GM18526 (cell line): ENCODE data around the gene ZFAND3.

Experiments
- POLR2A ChIP-seq: IDR thresholded peaks from 3 replicates; pipeline ENCODE4 v1.6.1; 2011; ENCODE audit not compliant: insufficient read length; ENCODE audit errors: extremely low read depth

ZFAND3 gene

GRCh38 chr6:38067263-38067980, 247.9 kb downstream of the ZFAND3 start:
- TF ChIP-seq POLR2A: no peak

- no peak for TF ChIP-seq POLR2A
Observed at GRCh38 chr6:38068854-38069590, 249.5 kb downstream of the ZFAND3 start.

- TF ChIP-seq POLR2A: no peak
Observed at GRCh38 chr6:38077488-38078030, 258.0 kb downstream of the ZFAND3 start.

- no peak for TF ChIP-seq POLR2A
Observed at GRCh38 chr6:38078671-38079070, 259.1 kb downstream of the ZFAND3 start.

GRCh38 chr6:38079107-38079506, 259.6 kb downstream of the ZFAND3 start:
- TF ChIP-seq POLR2A: no peak

- TF ChIP-seq POLR2A: no peak
Observed at GRCh38 chr6:38079537-38079936, 260.0 kb downstream of the ZFAND3 start.

GRCh38 chr6:38080360-38080759, 260.8 kb downstream of the ZFAND3 start:
- TF ChIP-seq POLR2A: no peak

GRCh38 chr6:38080889-38081288, 261.4 kb downstream of the ZFAND3 start:
- TF ChIP-seq POLR2A: no peak

- no peak for TF ChIP-seq POLR2A
Observed at GRCh38 chr6:38085031-38085430, 265.5 kb downstream of the ZFAND3 start.

GRCh38 chr6:38086346-38086745, 266.8 kb downstream of the ZFAND3 start:
- TF ChIP-seq POLR2A: no peak

- no peak for TF ChIP-seq POLR2A
Observed at GRCh38 chr6:38088010-38088409, 268.5 kb downstream of the ZFAND3 start.

- no peak for TF ChIP-seq POLR2A
Observed at GRCh38 chr6:38088829-38089228, 269.3 kb downstream of the ZFAND3 start.

- no peak for TF ChIP-seq POLR2A
Observed at GRCh38 chr6:38091613-38092012, 272.1 kb downstream of the ZFAND3 start.

- TF ChIP-seq POLR2A: no peak
Observed at GRCh38 chr6:38092465-38092864, 272.9 kb downstream of the ZFAND3 start.

GRCh38 chr6:38092964-38093363, 273.4 kb downstream of the ZFAND3 start:
- no peak for TF ChIP-seq POLR2A

- TF ChIP-seq POLR2A: no peak
Observed at GRCh38 chr6:38095054-38095453, 275.5 kb downstream of the ZFAND3 start.

GRCh38 chr6:38099221-38099620, 279.7 kb downstream of the ZFAND3 start:
- no peak for TF ChIP-seq POLR2A

- no peak for TF ChIP-seq POLR2A
Observed at GRCh38 chr6:38100380-38100779, 280.9 kb downstream of the ZFAND3 start.
